Rectal smooth muscle tissue (tissue), 1 donor: Measurements from ENCODE around the gene GPHB5.
"Not testable (repeated sequence)": the region's sequence is repeated elsewhere in the genome, so short reads cannot be mapped to it uniquely, and the experiment has no call there.

ENCODE experiments used
- H3K27ac ChIP-seq: one replicate; pipeline ENCODE4 v1.7.0; 2013; ENCODE audit warnings: low read depth, low read length, inconsistent platforms
- H3K27me3 ChIP-seq: one replicate; pipeline ENCODE4 v1.7.0; 2013; ENCODE audit warnings: low read length; ENCODE audit not compliant: control insufficient read depth, insufficient read depth
- H3K36me3 ChIP-seq: one replicate; pipeline ENCODE4 v1.7.0; 2013; ENCODE audit warnings: low read length; ENCODE audit not compliant: control insufficient read depth, insufficient read depth
- H3K4me1 ChIP-seq: one replicate; pipeline ENCODE4 v1.7.0; 2013; ENCODE audit warnings: low read length; ENCODE audit not compliant: control insufficient read depth, insufficient read depth
- H3K4me3 ChIP-seq: one replicate; pipeline ENCODE4 v1.7.0; 2013; ENCODE audit warnings: low read length
- H3K9ac ChIP-seq: one replicate; pipeline ENCODE4 v1.7.0; 2013; ENCODE audit warnings: low read length

Gene GPHB5

GRCh38 chr14:63287666-63288483, 30.9 kb downstream of the GPHB5 start:
- no peaks in the 10 kb centered on the region for H3K27me3 ChIP-seq
- no peak overlapping the region for H3K9ac ChIP-seq
- no peaks in the 10 kb centered on the region for H3K36me3 ChIP-seq
- H3K4me3 ChIP-seq = no peak overlapping the region
- peaks cover 10% of the 10 kb centered on the region for H3K4me1 ChIP-seq
- H3K27ac ChIP-seq = no peak overlapping the region

- Histone ChIP-seq H3K27ac (no peak overlapping the region), H3K36me3 (no peaks in the 10 kb centered on the region), H3K4me3 (no peak overlapping the region), H3K9ac (no peak overlapping the region), H3K27me3 (no peaks in the 10 kb centered on the region), H3K4me1 (peaks cover 10% of the 10 kb centered on the region)
These were observed 32.7 kb downstream of the GPHB5 start for GRCh38 chr14:63286071-63286470.

GRCh38 chr14:63283884-63284248, 34.9 kb downstream of the GPHB5 start:
- Histone ChIP-seq H3K36me3 (no peaks in the 10 kb centered on the region), H3K4me3 (no peak overlapping the region), H3K4me1 (peaks cover 10% of the 10 kb centered on the region), H3K27ac (peak overlapping the region; percentile 12), H3K9ac (no peak overlapping the region), H3K27me3 (no peaks in the 10 kb centered on the region)

DNA sequence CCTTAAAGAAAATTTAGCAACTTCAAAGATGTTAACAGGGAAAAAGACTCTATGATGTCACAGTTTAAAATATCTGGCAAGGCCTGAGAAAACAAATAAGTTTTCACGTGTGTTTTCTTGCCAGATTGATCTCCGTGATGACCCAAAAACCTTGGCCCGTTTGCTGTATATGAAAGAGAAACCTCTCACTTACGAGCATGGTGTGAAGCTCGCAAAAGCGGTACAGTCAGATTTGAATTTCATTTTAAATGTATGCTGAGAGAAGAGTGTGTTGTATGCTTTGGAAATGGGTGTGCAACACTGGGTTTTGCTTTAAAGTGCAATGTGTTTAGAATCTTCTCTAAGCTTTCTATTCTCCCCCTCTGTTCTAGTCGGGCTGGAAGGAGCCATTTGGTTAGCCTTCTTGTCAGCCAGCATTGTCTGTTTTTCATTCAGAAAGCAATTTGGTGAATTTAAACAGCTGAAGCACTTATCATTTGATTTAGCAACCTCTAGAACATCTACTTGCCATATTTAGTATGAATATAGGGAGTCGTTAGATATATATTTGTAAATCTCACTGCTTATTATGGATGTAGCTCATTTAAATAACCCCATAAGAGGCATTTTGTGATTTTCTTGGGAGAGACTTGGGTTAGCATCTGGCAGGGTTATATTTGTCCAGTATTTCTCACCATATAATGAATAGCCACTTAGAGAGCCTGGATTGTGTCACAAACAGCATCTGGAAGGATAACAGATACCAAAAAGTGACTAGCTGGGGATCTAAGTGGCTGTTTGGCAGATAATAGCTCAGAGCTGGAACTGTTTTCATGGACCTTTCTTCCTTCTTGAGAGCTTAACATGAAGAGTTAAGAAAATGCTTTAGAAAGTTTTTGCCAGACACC, 35.5 kb downstream of the GPHB5 start:
- no peaks in the 10 kb centered on the region for H3K36me3 ChIP-seq
- H3K4me1 ChIP-seq = peaks cover 10% of the 10 kb centered on the region
- H3K27ac ChIP-seq = peak overlapping the region; percentile 12
- H3K27me3 ChIP-seq = no peaks in the 10 kb centered on the region
- H3K4me3 ChIP-seq = no peak overlapping the region
- H3K9ac ChIP-seq = no peak overlapping the region

DNA sequence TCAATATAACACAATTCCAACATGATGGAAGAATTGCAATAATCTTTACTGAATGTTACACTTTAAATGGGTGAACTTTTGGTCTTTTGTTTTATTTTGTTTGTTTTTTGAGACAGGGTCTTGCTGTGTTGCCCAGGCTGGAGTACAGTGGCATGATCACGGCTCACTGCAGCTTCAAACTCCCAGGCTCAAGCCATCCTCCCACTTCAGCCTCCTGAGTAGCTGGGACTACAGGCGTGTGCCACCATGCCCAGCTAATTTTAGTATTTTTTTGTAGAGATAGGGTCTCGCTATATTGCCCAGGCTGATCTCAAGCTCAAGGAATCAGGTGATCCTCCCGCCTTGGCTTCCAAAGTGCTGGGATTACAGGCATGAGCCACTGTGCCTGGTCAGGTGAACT, 38.8 kb downstream of the GPHB5 start:
- H3K36me3 ChIP-seq, H3K27ac ChIP-seq, H3K4me3 ChIP-seq, H3K27me3 ChIP-seq, H3K4me1 ChIP-seq, H3K9ac ChIP-seq: not testable (repeated sequence)

DNA sequence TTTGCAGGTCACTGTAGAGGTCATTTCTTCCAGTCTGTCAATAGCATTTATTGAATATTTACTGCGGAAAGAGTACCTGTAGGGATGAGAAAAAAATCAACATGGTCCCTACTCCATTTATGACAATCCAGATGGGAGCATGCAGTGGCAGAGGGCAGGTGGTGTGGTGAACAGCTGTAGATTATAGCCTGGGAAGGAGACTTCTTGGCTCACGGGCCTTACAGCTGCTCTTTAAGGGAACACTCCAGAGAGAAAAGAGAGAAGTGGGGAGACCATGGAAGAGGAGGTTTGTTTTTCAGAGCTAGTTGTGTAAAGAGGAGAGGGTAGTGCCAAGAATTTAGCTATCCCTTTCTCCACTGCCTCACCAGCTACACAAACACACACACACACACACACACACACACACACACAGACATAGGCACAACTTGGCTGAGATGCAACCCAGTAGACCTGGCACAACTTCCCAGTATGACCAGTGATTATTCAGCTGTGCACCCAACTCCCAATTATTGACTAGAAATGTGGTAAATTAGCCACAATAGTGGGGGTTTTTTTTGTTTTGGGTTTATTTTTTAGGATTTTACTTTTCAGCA, 41.0 kb downstream of the GPHB5 start:
- no peak overlapping the region for H3K4me3 ChIP-seq
- no peak overlapping the region for H3K27ac ChIP-seq
- H3K4me1 ChIP-seq = no peaks in the 10 kb centered on the region
- no peaks in the 10 kb centered on the region for H3K36me3 ChIP-seq
- no peak overlapping the region for H3K9ac ChIP-seq
- no peaks in the 10 kb centered on the region for H3K27me3 ChIP-seq

DNA sequence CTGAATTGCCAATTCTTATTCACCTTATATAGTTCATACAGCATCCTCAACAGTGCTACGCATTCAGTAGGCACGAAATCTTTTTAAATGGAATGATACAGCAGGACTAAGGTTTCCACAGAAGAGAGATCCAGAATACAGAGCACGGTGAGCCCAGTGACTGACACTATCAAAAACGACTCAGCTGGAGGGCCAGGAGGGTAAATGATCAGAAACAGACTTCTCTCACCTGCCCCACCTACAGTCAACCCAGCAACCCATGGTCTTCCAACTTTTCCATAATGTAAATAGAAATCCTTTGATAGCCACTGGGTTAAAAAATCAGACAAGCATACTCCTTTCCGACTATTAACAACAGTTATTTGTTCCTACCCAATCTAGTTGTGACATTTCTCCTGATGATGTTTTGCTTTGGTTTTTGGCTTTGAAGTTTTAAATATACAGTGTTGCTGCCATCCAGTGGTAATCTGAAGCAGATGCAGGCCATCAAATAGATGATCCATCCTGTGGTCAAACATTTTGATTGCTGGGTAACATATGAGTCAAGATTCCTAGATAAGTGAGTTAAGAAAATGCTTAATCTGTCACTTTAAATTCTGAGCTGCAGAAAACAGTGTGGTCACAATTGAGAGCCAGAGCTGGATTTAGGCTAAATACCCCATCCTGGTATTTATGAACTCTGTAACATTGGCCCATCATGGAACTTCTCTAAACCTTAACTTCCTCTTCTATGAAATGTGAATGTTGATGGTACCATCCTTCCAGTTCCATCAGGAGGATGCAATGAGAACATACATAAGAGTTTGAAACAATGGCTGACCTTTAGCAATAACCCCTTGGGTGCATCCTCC, 42.0 kb downstream of the GPHB5 start:
- Histone ChIP-seq H3K9ac (no peak overlapping the region), H3K27me3 (no peaks in the 10 kb centered on the region), H3K27ac (no peak overlapping the region), H3K4me1 (no peaks in the 10 kb centered on the region), H3K36me3 (no peaks in the 10 kb centered on the region), H3K4me3 (no peak overlapping the region)

- H3K27ac ChIP-seq = no peak overlapping the region
- H3K36me3 ChIP-seq = no peaks in the 10 kb centered on the region
- no peaks in the 10 kb centered on the region for H3K4me1 ChIP-seq
- H3K9ac ChIP-seq = no peak overlapping the region
- no peak overlapping the region for H3K4me3 ChIP-seq
- no peaks in the 10 kb centered on the region for H3K27me3 ChIP-seq
These were observed 42.7 kb downstream of the GPHB5 start for GRCh38 chr14:63276016-63276415.

GRCh38 chr14:63275611-63276010, 43.1 kb downstream of the GPHB5 start:
- Histone ChIP-seq H3K36me3 (no peaks in the 10 kb centered on the region), H3K4me1 (no peaks in the 10 kb centered on the region), H3K27ac (no peak overlapping the region), H3K9ac (no peak overlapping the region), H3K27me3 (no peaks in the 10 kb centered on the region), H3K4me3 (no peak overlapping the region)

DNA sequence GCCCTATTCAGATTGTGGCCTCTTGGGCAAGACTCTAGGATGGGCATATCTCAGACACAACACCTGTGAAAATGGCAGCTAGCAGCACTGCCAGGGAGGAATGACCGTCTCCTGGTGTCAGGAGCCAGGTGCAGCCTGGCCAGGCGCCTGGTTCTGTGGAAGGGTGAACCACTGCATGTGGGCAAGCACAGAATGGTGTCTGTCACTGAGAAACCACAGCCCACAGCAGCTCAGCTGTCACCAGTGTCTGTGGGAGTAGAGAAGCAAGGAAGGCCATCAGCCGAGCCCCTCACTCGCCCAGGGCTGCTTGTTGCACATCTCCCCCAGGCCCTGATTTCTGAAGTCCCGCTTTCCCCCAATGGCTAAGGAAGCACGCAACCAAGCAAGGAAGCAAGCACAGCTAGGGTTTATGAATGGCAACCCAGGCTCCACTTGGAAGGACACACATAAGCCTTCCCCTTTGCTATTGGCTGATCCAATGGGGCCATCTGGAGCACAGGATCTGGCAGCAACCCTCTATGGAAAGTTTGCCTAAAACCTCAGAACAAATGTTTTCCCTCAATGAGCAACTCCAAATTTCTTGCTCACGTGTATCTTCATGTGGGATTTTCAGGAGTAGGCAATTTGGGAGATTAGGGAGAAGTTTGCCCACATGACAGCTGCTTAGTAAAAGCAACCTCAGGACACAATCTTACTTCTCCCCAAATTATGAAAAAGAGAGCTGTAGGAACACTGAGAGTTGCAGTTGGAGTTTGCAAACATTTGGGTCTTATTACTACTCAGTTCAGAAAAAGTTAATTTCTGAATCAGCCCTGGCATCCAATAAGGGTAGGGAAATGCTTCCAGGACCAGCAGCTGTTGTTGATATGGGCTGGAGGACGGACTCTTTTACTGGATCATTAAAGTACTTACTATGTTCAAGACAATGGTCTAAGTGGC, 44.7 kb downstream of the GPHB5 start:
- no peak overlapping the region for H3K27ac ChIP-seq
- H3K4me1 ChIP-seq = no peaks in the 10 kb centered on the region
- no peaks in the 10 kb centered on the region for H3K36me3 ChIP-seq
- no peak overlapping the region for H3K9ac ChIP-seq
- H3K4me3 ChIP-seq = no peak overlapping the region
- no peaks in the 10 kb centered on the region for H3K27me3 ChIP-seq

DNA sequence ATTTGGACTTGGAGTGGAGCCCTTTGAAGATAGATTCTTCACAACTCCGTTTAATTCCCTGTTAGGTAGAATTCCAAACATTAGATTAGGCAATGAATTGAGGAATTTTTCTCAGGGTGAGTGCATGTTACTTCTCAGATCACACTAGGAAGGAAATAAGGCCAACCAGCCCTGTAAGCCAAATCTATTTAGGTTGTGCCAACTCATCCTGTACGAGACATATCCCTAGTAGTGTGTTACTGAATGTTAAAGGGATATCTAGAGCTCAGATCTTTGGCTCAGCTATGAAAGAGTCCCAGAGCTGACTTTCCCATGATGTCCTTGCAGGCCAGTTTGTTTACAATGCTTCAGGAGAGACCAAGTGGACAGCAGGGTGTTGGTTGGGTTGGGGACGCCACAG, 45.6 kb downstream of the GPHB5 start:
- no peak overlapping the region for H3K27ac ChIP-seq
- H3K27me3 ChIP-seq = no peaks in the 10 kb centered on the region
- H3K9ac ChIP-seq = no peak overlapping the region
- no peaks in the 10 kb centered on the region for H3K4me1 ChIP-seq
- no peak overlapping the region for H3K4me3 ChIP-seq
- H3K36me3 ChIP-seq = no peaks in the 10 kb centered on the region
